Dermis blood vessel endothelial cell (primary cell): Measurements from ENCODE around the gene ANKRD24. TPM values are rescaled to one million over a fixed set of nuclear protein-coding genes. Genes with fewer than 3 reads are reported as not detected.
"Not testable (repeated sequence)": the region's sequence is repeated elsewhere in the genome, so short reads cannot be mapped to it uniquely, and the experiment has no call there.

Experiments
- DNase-seq: peaks from one replicate; pipeline ENCODE4 v3.0.0; 2010
- total RNA-seq: library from RNA; depleted of rRNA; stranded (reverse); fragments of >200 nt; gene quantifications from 2 replicates; pipeline ENCODE4 v1.2.3, GENCODE V29; 2014

ANKRD24 gene
- total RNA-seq, 1 donor from 2014 or later, result 0.68 TPM

GRCh38 chr19:4174213-4174894, 8.1 kb upstream of the ANKRD24 start:
- no peak for DNase-seq

- no peak for DNase-seq
These were observed 7.4 kb upstream of the ANKRD24 start for GRCh38 chr19:4174895-4175668.

- no peak for DNase-seq
These were observed 6.9 kb upstream of the ANKRD24 start for GRCh38 chr19:4175669-4175931.

GRCh38 chr19:4177146-4177545, 5.3 kb upstream of the ANKRD24 start:
- no peak for DNase-seq

GRCh38 chr19:4178990-4179389, 3.5 kb upstream of the ANKRD24 start:
- DNase-seq, result no peak

GRCh38 chr19:4181053-4181508, 1.4 kb upstream of the ANKRD24 start:
- no peak for DNase-seq

GRCh38 chr19:4183967-4184717, 1.7 kb downstream of the ANKRD24 start:
- no peak for DNase-seq

GRCh38 chr19:4184718-4185352, 2.3 kb downstream of the ANKRD24 start:
- no peak for DNase-seq

GRCh38 chr19:4185413-4186086, 3.1 kb downstream of the ANKRD24 start:
- DNase-seq, result no peak

GRCh38 chr19:4186087-4186993, 3.9 kb downstream of the ANKRD24 start:
- DNase-seq, result peak; percentile 83

GRCh38 chr19:4187313-4188122, 5.0 kb downstream of the ANKRD24 start:
- DNase-seq, result no peak

- DNase-seq, result no peak
These were observed 7.2 kb downstream of the ANKRD24 start for GRCh38 chr19:4189641-4190040.

- DNase-seq, result not testable (repeated sequence)
These were observed 10.0 kb downstream of the ANKRD24 start for GRCh38 chr19:4192537-4192936.

GRCh38 chr19:4194353-4194752, 11.9 kb downstream of the ANKRD24 start:
- no peak for DNase-seq

GRCh38 chr19:4196009-4196408, 13.5 kb downstream of the ANKRD24 start:
- no peak for DNase-seq

GRCh38 chr19:4196587-4197148, 14.2 kb downstream of the ANKRD24 start:
- DNase-seq, result no peak

GRCh38 chr19:4197228-4197624, 14.7 kb downstream of the ANKRD24 start:
- no peak for DNase-seq

- no peak for DNase-seq
These were observed 15.4 kb downstream of the ANKRD24 start for GRCh38 chr19:4197625-4198466.

- no peak for DNase-seq
These were observed 16.1 kb downstream of the ANKRD24 start for GRCh38 chr19:4198467-4199126.
